HCT116 (cell line): Measurements from ENCODE around the gene YDJC. TPM values are rescaled to one million over a fixed set of nuclear protein-coding genes. Genes with fewer than 3 reads are reported as not detected.
A peak's percentile ranks its signal among the peaks of the same experiment; 100 is the strongest.

Experiments used
- ATAC-seq: fragments of 200-7000 bp; cut with Tn5 transposase; 2 replicates; pipeline ENCODE4 v1.9.1; 2020; ENCODE audit warnings: mild to moderate bottlenecking, moderate library complexity
- BruUV-seq: library from RNA; stranded (reverse); fragments of 400-500 nt; replicated peaks from 2 replicates; lab custom pipeline; 2021; lab: Mats Ljungman, UMichigan
- CTCF ChIA-PET: fragments of 300-600 bp; sonication (Branson Sonifier 250); formaldehyde crosslinking; loops from one replicate; lab custom pipeline; 2021; ENCODE audit warnings: antibody characterized with exemption; lab: Charles Lee
- POLR2A ChIA-PET: fragments of 300-600, 350-600 bp; sonication (Branson Sonifier 250); formaldehyde crosslinking; loops from one replicate; lab custom pipeline; 2021; ENCODE audit warnings: antibody characterized with exemption; lab: Charles Lee
- RAD21 ChIA-PET, 2 experiments: fragments of 300-600 bp; sonication (Branson Sonifier 250); formaldehyde crosslinking; loops; one replicate each; lab custom pipeline; 2023; ENCODE audit warnings: low total read pairs in 2 of 2; ENCODE audit not compliant: uncharacterized antibody in 2 of 2, unreplicated experiment in 2 of 2, low non-redundant PET in 1 of 2; lab: Charles Lee
- DNase-seq: peaks from one replicate; pipeline ENCODE4 v3.0.0-alpha.2; 2010; ENCODE audit warnings: low read depth, low spot score
- H2AFZ ChIP-seq: fragments of 200-600 bp; shearing (Covaris generic), sonication (generic); 2 replicates; pipeline ENCODE4 v1.6.1; 2017; ENCODE audit warnings: low read depth, mixed run types, mixed read lengths, antibody characterized with exemption, low read length; ENCODE audit not compliant: poor library complexity, severe bottlenecking
- H3K27ac ChIP-seq: 2 replicates; pipeline ENCODE4 v1.5.1; 2012; ENCODE audit warnings: low read depth, low read length
- H3K27me3 ChIP-seq: fragments of 200-600 bp; sonication (generic); 2 replicates; pipeline ENCODE4 v1.6.1; 2016; ENCODE audit warnings: mixed run types, low read length, mixed read lengths; ENCODE audit not compliant: insufficient read depth
- H3K36me3 ChIP-seq, 2 experiments: fragments of 200-500 bp in 1 of 2; fragments of 200-600 bp in 1 of 2; sonication (Bioruptor generic) in 1 of 2; sonication (generic) in 1 of 2; 2 replicates each; pipeline versions ENCODE4 v1.5.1 to v1.6.1; 2014 to 2016; ENCODE audit warnings: low read length in 2 of 2, inconsistent platforms in 1 of 2, mixed read lengths in 1 of 2, mixed run types in 1 of 2; ENCODE audit not compliant: insufficient read depth in 2 of 2, control insufficient read depth in 1 of 2
- H3K4me1 ChIP-seq, 2 experiments: fragments of 200-600 bp in 1 of 2; sonication (generic) in 1 of 2; 2 replicates each; pipeline versions ENCODE4 v1.5.1 to v1.6.1; 2012 to 2017; ENCODE audit warnings: low read length in 2 of 2, inconsistent platforms in 1 of 2, mild to moderate bottlenecking in 1 of 2, mixed read lengths in 1 of 2, mixed run types in 1 of 2, moderate library complexity in 1 of 2; ENCODE audit not compliant: insufficient read depth in 2 of 2, control insufficient read depth in 1 of 2
- H3K4me2 ChIP-seq: fragments of 200-600 bp; sonication (generic); 2 replicates; pipeline ENCODE4 v1.6.1; 2017; ENCODE audit warnings: mixed run types, low read length, mixed read lengths
- H3K4me3 ChIP-seq, 2 experiments: fragments of 200-600 bp in 1 of 2; sonication (generic) in 1 of 2; replicated peaks in 1 of 2; 2 replicates each; pipeline ENCODE4 v1.5.1; 2011 to 2016; ENCODE audit warnings: low read length in 2 of 2, control low read depth in 1 of 2, low read depth in 1 of 2, mild to moderate bottlenecking in 1 of 2, mixed read lengths in 1 of 2, mixed run types in 1 of 2
- H3K79me2 ChIP-seq: fragments of 200-600 bp; sonication (generic); 2 replicates; pipeline ENCODE4 v1.6.1; 2017; ENCODE audit warnings: mild to moderate bottlenecking, mixed run types, low read length, moderate library complexity, mixed read lengths; ENCODE audit not compliant: insufficient read depth
- H3K9ac ChIP-seq: fragments of 200-600 bp; sonication (generic); 2 replicates; pipeline ENCODE4 v1.6.1; 2016; ENCODE audit warnings: low read length, mixed read lengths
- H3K9me2 ChIP-seq: fragments of 200-600 bp; sonication (generic), shearing (Covaris generic); 2 replicates; pipeline ENCODE4 v1.6.1; 2017; ENCODE audit warnings: mixed run types, mild to moderate bottlenecking, moderate library complexity; ENCODE audit not compliant: insufficient read depth
- H3K9me3 ChIP-seq, 2 experiments: fragments of 200-500 bp in 1 of 2; fragments of 200-600 bp in 1 of 2; sonication (Bioruptor generic) in 1 of 2; sonication (generic) in 1 of 2; 2 replicates each; pipeline ENCODE4 v1.6.1; 2014 to 2017; ENCODE audit warnings: low read length in 2 of 2, mixed read lengths in 2 of 2, inconsistent platforms in 1 of 2, low read depth in 1 of 2, mild to moderate bottlenecking in 1 of 2, mixed run types in 1 of 2, moderate library complexity in 1 of 2; ENCODE audit not compliant: control insufficient read depth in 1 of 2, insufficient read depth in 1 of 2
- H4K20me1 ChIP-seq: fragments of 200-600 bp; sonication (generic), shearing (Covaris generic); 2 replicates; pipeline ENCODE4 v1.6.1; 2017; ENCODE audit warnings: mixed run types, mild to moderate bottlenecking, moderate library complexity; ENCODE audit not compliant: insufficient read depth
- CEBPB ChIP-seq: IDR thresholded peaks from 2 replicates; pipeline ENCODE4 v1.6.1; 2012; ENCODE audit warnings: low read depth
- EZH2phosphoT487 ChIP-seq: fragments of 200-600 bp; IDR thresholded peaks from 2 replicates; pipeline ENCODE4 v1.6.1; 2018; ENCODE audit warnings: antibody characterized with exemption, borderline replicate concordance
- JUND ChIP-seq: IDR thresholded peaks from 2 replicates; pipeline ENCODE4 v1.6.1; 2012
- POLR2A ChIP-seq: IDR thresholded peaks from 2 replicates; pipeline ENCODE4 v1.7.0; 2011; ENCODE audit warnings: borderline replicate concordance; ENCODE audit not compliant: insufficient read depth, insufficient read length; ENCODE audit errors: extremely low read depth
- POLR2AphosphoS5 ChIP-seq: IDR thresholded peaks from 2 replicates; pipeline ENCODE4 v1.6.1; 2011; ENCODE audit warnings: mild to moderate bottlenecking, low read depth, low read length, moderate library complexity
- intact Hi-C: fragments of 100-400 bp; cut with micrococcal nuclease; formaldehyde crosslinking; loops from 2 replicates; pipeline ENCODE4 v1.10.0; 2022
- total RNA-seq: library from RNA; stranded (reverse); gene quantifications from one replicate; pipeline ENCODE4 v1.2.1, GENCODE V29; 2021; ENCODE audit not compliant: unreplicated experiment
- TF ChIP-seq, protein P1 (sequence below), 3 experiments: fragments of 200-600 bp in 1 of 3; sonication (generic) in 1 of 3; IDR thresholded peaks in 2 of 3; conservative IDR thresholded peaks in 1 of 3; 2 replicates each; pipeline ENCODE4 v1.5.1; 2012 to 2017; ENCODE audit warnings: low read depth in 2 of 3, low read length in 2 of 3, antibody characterized with exemption in 1 of 3, borderline replicate concordance in 1 of 3, control low read depth in 1 of 3, mild to moderate bottlenecking in 1 of 3, mixed read lengths in 1 of 3, mixed run types in 1 of 3, moderate library complexity in 1 of 3; ENCODE audit not compliant: insufficient read depth in 1 of 3
- TF ChIP-seq, protein P2 (sequence below): IDR thresholded peaks from 2 replicates; pipeline ENCODE4 v1.6.1; 2011; ENCODE audit warnings: mild to moderate bottlenecking, low read length, moderate library complexity; ENCODE audit not compliant: insufficient replicate concordance; ENCODE audit errors: extremely low read depth

YDJC gene
- total RNA-seq, 1 experiment from 2014 or later, result 78.3 TPM

DNA sequence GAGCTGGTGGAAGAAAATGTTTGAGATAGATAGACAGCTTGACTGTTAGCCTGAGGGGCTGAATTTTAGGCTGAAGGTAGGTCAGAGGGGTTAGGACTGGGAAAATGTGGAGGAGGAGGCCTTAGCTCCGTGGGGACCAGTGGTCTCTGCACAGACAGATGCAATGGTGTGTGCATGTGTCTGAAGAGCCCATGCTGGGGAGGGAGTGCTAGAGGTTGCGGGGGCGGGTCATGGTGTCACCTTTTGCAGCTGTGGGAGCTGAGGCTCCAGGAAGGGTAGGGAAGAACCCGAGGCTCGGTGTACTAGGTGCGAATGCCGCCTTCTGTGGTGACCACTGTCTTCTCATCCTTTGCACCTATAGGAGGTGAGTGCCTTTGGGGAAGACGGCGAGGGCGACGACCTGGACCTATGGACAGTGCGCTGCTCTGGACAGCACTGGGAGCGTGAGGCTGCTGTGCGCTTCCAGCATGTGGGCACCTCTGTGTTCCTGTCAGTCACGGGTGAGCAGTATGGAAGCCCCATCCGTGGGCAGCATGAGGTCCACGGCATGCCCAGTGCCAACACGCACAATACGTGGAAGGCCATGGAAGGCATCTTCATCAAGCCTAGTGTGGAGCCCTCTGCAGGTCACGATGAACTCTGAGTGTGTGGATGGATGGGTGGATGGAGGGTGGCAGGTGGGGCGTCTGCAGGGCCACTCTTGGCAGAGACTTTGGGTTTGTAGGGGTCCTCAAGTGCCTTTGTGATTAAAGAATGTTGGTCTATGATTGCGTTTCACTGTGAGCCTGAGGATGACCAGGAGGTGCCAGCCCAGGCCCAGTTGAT, 13.9 kb upstream of the YDJC start:
- H2AFZ ChIP-seq, result no peak overlapping the region
- no peak for ATAC-seq
- H4K20me1 ChIP-seq, result peaks cover 5% of the 10 kb centered on the region; the same call in 1 of the 2 replicates
- CTCF ChIA-PET, result interaction anchor here (0.7 to 3.7 kb wide), 11 partner anchors 12 to 661 kb away, joined by 3 to 103 read pairs (median 5); partner anchors contain the start of genes CCDC116, LZTR1 and YDJC
- intact Hi-C loops, result no loop called here
- peak overlapping the region; percentile 97 for H3K9ac ChIP-seq
- POLR2A ChIA-PET, result interaction anchor here (3.0 to 3.3 kb wide), 2 partner anchors 11 to 14 kb away, joined by 17 to 43 read pairs; partner anchors contain the start of genes CCDC116 and YDJC
- H3K9me3 ChIP-seq, result no peaks in the 10 kb centered on the region
- TF ChIP-seq EZH2phosphoT487 (no peak), CEBPB (no peak), JUND (no peak), POLR2A (no peak), POLR2AphosphoS5 (no peak)
- TF ChIP-seq, protein P1, sequence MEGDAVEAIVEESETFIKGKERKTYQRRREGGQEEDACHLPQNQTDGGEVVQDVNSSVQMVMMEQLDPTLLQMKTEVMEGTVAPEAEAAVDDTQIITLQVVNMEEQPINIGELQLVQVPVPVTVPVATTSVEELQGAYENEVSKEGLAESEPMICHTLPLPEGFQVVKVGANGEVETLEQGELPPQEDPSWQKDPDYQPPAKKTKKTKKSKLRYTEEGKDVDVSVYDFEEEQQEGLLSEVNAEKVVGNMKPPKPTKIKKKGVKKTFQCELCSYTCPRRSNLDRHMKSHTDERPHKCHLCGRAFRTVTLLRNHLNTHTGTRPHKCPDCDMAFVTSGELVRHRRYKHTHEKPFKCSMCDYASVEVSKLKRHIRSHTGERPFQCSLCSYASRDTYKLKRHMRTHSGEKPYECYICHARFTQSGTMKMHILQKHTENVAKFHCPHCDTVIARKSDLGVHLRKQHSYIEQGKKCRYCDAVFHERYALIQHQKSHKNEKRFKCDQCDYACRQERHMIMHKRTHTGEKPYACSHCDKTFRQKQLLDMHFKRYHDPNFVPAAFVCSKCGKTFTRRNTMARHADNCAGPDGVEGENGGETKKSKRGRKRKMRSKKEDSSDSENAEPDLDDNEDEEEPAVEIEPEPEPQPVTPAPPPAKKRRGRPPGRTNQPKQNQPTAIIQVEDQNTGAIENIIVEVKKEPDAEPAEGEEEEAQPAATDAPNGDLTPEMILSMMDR (IDR thresholded peaks at IDR 0.05 in 2 of 3, conservative IDR thresholded peaks at IDR 0.05 in 1 of 3; ENCODE audit: borderline replicate concordance in 1 of 3, insufficient read depth in 1 of 3, low read depth in 2 of 3, low read length in 2 of 3), result peak in 2 of 3 experiments; percentile 24; a peak in 1 of 6 replicates
- TF ChIP-seq, protein P2, sequence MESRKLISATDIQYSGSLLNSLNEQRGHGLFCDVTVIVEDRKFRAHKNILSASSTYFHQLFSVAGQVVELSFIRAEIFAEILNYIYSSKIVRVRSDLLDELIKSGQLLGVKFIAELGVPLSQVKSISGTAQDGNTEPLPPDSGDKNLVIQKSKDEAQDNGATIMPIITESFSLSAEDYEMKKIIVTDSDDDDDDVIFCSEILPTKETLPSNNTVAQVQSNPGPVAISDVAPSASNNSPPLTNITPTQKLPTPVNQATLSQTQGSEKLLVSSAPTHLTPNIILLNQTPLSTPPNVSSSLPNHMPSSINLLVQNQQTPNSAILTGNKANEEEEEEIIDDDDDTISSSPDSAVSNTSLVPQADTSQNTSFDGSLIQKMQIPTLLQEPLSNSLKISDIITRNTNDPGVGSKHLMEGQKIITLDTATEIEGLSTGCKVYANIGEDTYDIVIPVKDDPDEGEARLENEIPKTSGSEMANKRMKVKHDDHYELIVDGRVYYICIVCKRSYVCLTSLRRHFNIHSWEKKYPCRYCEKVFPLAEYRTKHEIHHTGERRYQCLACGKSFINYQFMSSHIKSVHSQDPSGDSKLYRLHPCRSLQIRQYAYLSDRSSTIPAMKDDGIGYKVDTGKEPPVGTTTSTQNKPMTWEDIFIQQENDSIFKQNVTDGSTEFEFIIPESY, result no peak
- TF ChIP-seq, all 23 proteins: peak for 1
- no peak for DNase-seq
- peaks cover 6 to 10% of the 10 kb centered on the region in 2 experiments; a peak in 3 of 4 replicates for H3K36me3 ChIP-seq
- H3K27me3 ChIP-seq, result no peaks in the 10 kb centered on the region
- H3K79me2 ChIP-seq, result peaks cover 21% of the 10 kb centered on the region; the same call in 1 of the 2 replicates
- H3K4me3 ChIP-seq, result peak overlapping the region; percentile 88 to 93
- no peaks in the 10 kb centered on the region for H3K9me2 ChIP-seq
- RAD21 ChIA-PET, result no interaction called here
- H3K4me1 ChIP-seq, result peaks cover 12 to 31% of the 10 kb centered on the region in 2 experiments
- peak overlapping the region; percentile 94 for H3K4me2 ChIP-seq
- H3K27ac ChIP-seq, result peak overlapping the region; percentile 81
- no TSS peak for BruUV-seq
